CD4-positive, CD25-positive, alpha-beta regulatory T cell (primary cell): ENCODE measurements around the gene DUSP1. TPM values are rescaled to one million over a fixed set of nuclear protein-coding genes. Genes with fewer than 3 reads are reported as not detected.
A peak's percentile ranks its signal among the peaks of the same experiment; 100 is the strongest.

Source experiments
- ATAC-seq, 2 donors: fragments of 150-1000 bp; cut with Tn5 transposase; one replicate each; pipeline ENCODE4 v1.10.0; 2021; ENCODE audit warnings: low read depth in 2 of 2, moderate number of reproducible peaks in 2 of 2, moderate library complexity in 1 of 2
- DNase-seq, 3 donors: peaks; one replicate each; pipeline versions ENCODE4 v3.0.0 to v3.0.0-alpha.2; 2012 to 2022; ENCODE audit warnings: mixed read lengths in 1 of 3
- H3K27ac ChIP-seq: one replicate; pipeline ENCODE4 v1.7.0; 2013; ENCODE audit warnings: mild to moderate bottlenecking, low read length; ENCODE audit not compliant: insufficient read depth, poor library complexity, severe bottlenecking
- H3K27me3 ChIP-seq: one replicate; pipeline ENCODE4 v1.7.0; 2013; ENCODE audit warnings: low read length; ENCODE audit not compliant: control insufficient read depth, insufficient read depth
- H3K36me3 ChIP-seq: one replicate; pipeline ENCODE4 v1.7.0; 2013; ENCODE audit warnings: mild to moderate bottlenecking, low read length, moderate library complexity; ENCODE audit not compliant: control insufficient read depth, insufficient read depth
- H3K4me1 ChIP-seq: 2 replicates; pipeline ENCODE4 v1.7.0; 2013; ENCODE audit warnings: mild to moderate bottlenecking, low read length; ENCODE audit not compliant: insufficient read depth, control insufficient read depth, poor library complexity, severe bottlenecking
- H3K4me3 ChIP-seq: one replicate; pipeline ENCODE4 v1.7.0; 2013; ENCODE audit warnings: low read depth, mild to moderate bottlenecking, low read length, moderate library complexity
- H3K9me3 ChIP-seq, 2 experiments: 1 replicate in 1 of 2; 2 replicates in 1 of 2; pipeline ENCODE4 v1.7.0; 2013; ENCODE audit warnings: low read length in 2 of 2, mild to moderate bottlenecking in 1 of 2, moderate library complexity in 1 of 2; ENCODE audit not compliant: control insufficient read depth in 2 of 2
- H3K27ac Mint-ChIP-seq, 3 donors: one replicate each; pipeline ENCODE4 v1.8.0; 2020 to 2022; ENCODE audit warnings: mild to moderate bottlenecking in 3 of 3, mixed read lengths in 3 of 3, moderate library complexity in 2 of 3
- H3K27me3 Mint-ChIP-seq: one replicate; pipeline ENCODE4 v1.8.0; 2022; ENCODE audit warnings: mild to moderate bottlenecking, mixed read lengths
- H3K36me3 Mint-ChIP-seq: one replicate; pipeline ENCODE4 v1.8.0; 2020; ENCODE audit warnings: mixed read lengths
- H3K4me1 Mint-ChIP-seq, 4 donors: one replicate each; pipeline ENCODE4 v1.8.0; 2020 to 2022; ENCODE audit warnings: mixed read lengths in 4 of 4, mild to moderate bottlenecking in 1 of 4
- H3K4me3 Mint-ChIP-seq, 4 donors: one replicate each; pipeline ENCODE4 v1.8.0; 2020 to 2022; ENCODE audit warnings: mild to moderate bottlenecking in 4 of 4, mixed read lengths in 4 of 4, moderate library complexity in 3 of 4
- H3K9me3 Mint-ChIP-seq, 7 donors: one replicate each; pipeline ENCODE4 v1.8.0; 2020 to 2022; ENCODE audit warnings: mixed read lengths in 7 of 7, mild to moderate bottlenecking in 3 of 7, moderate library complexity in 2 of 7
- polyA plus RNA-seq, 4 donors: library from polyadenylated mRNA; unstranded; fragments of 300-500 nt; fragmentation: Illumina TruSeq; gene quantifications; one replicate each; pipeline ENCODE4 v1.2.3, GENCODE V29; 2021
- total RNA-seq: library from RNA; stranded (reverse); gene quantifications from one replicate; pipeline ENCODE4 v1.2.3, GENCODE V29; 2022

DUSP1 gene
- total and polyA plus RNA-seq, 5 donors from 2014 or later = 298 to 2,095 (median 511) TPM

GRCh38 chr5:172782169-172783039 lies 11.4 kb upstream of the DUSP1 start:
- peaks cover 10% of the 10 kb centered on the region for H3K4me1 ChIP-seq
- H3K9me3 Mint-ChIP-seq = no peaks in the 10 kb centered on the region
- no peaks in the 10 kb centered on the region for H3K36me3 Mint-ChIP-seq
- H3K4me3 ChIP-seq = no peak overlapping the region
- H3K4me1 Mint-ChIP-seq = peaks cover 7 to 14% (median 10%) of the 10 kb centered on the region in 4 donors
- H3K27ac ChIP-seq = no peak overlapping the region
- DNase-seq (no peak), ATAC-seq (no peak)
- H3K4me3 Mint-ChIP-seq = no peak overlapping the region
- H3K27ac Mint-ChIP-seq = no peak overlapping the region
- H3K9me3 ChIP-seq = no peaks in the 10 kb centered on the region
- H3K27me3 ChIP-seq = no peaks in the 10 kb centered on the region
- no peaks in the 10 kb centered on the region for H3K27me3 Mint-ChIP-seq
- H3K36me3 ChIP-seq = no peaks in the 10 kb centered on the region

- H3K9me3 Mint-ChIP-seq = no peaks in the 10 kb centered on the region
- H3K36me3 Mint-ChIP-seq = no peaks in the 10 kb centered on the region
- Histone ChIP-seq H3K4me3 (no peak overlapping the region), H3K4me1 (peaks cover 20% of the 10 kb centered on the region), H3K27ac (peak overlapping the region; percentile 2), H3K27me3 (no peaks in the 10 kb centered on the region), H3K36me3 (no peaks in the 10 kb centered on the region), H3K9me3 (no peaks in the 10 kb centered on the region)
- H3K4me1 Mint-ChIP-seq = peaks cover 18 to 30% (median 24%) of the 10 kb centered on the region in 4 donors
- ATAC-seq (no peak), DNase-seq (no peak)
- H3K27me3 Mint-ChIP-seq = no peaks in the 10 kb centered on the region
- H3K27ac Mint-ChIP-seq = no peak overlapping the region
- no peak overlapping the region for H3K4me3 Mint-ChIP-seq
These were observed 8.8 kb upstream of the DUSP1 start for GRCh38 chr5:172779691-172780341.

- ATAC-seq (peak; percentile 22 to 35), DNase-seq (no peak)
- Histone ChIP-seq H3K36me3 (no peaks in the 10 kb centered on the region), H3K27me3 (no peaks in the 10 kb centered on the region), H3K4me3 (peak overlapping the region; percentile 77), H3K4me1 (peaks cover 31% of the 10 kb centered on the region), H3K9me3 (no peaks in the 10 kb centered on the region), H3K27ac (peak overlapping the region; percentile 94)
- Mint-ChIP-seq H3K4me3 (peak overlapping the region; percentile 39 to 83 (median 70)), H3K4me1 (peaks cover 18 to 46% (median 35%) of the 10 kb centered on the region in 4 donors), H3K9me3 (no peaks in the 10 kb centered on the region), H3K36me3 (no peaks in the 10 kb centered on the region), H3K27me3 (no peaks in the 10 kb centered on the region), H3K27ac (peak overlapping the region; percentile 94 to 96 (median 96))
These were observed 7.2 kb upstream of the DUSP1 start for GRCh38 chr5:172777881-172778814.

DNA sequence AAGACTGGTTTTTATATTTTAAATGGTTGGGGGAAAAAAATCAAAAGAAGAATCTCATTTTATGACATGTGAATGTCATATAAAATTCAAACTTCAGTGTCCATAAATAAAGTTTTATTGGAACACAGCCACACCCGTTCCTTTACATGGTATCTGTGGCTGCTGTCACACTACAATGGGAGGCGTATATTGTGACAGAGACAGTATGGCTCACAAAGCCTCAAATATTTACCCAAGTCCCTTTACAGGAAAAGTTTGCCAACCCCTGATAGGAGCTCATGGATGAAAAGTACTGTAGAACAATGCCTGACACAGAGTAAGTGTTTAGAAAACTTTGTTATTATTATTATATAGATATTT lies 5.2 kb upstream of the DUSP1 start:
- H3K4me1 ChIP-seq = peaks cover 50% of the 10 kb centered on the region
- peaks cover 11% of the 10 kb centered on the region for H3K27me3 Mint-ChIP-seq

DNA sequence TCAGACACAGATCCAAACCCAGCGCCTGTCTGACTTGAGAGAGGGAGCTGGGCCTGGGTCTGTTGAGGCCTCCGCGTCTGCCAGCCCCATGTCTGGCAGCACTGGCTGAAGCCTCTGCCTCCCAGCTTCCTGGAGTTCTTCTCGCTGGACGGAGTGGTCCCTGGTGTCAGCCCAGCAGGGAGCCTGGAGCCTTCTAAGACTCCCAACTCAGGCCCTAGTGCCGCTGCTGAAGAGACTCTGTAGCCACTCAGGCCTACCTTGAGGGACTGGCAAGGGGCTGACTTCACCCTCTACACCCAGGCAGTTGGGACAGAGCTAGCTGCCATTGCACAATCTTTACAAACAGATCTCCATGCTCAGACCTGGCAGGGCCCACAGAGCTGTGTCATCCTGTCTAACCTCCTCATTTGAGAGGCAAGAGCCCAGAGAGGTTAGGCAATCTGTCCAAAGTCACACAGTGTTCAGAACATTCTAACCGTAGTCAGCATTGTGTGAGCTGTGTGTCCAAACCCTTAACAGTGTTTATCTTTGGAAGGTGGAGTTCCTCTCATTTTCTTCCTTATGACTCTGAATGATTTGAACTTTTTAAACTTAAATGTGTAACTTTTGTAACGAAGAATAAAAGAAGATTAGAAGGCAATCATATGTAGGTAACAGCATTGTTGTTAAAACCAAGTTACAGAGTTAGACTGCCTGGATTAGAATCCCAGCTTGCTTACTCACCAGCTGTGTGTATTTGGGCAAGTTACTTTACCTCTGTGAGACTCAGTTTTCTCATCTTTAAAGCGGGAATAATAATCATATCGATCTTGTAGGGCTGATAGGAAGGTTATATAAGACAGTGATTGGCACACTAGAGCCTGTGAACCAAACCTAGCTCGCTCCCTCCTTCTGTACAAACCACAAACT lies 4.6 kb upstream of the DUSP1 start:
- H3K9me3 ChIP-seq = no peaks in the 10 kb centered on the region
- H3K4me1 Mint-ChIP-seq = peaks cover 23 to 63% (median 47%) of the 10 kb centered on the region in 4 donors
- H3K4me3 ChIP-seq = no peak overlapping the region
- H3K27ac ChIP-seq = no peak overlapping the region
- H3K27ac Mint-ChIP-seq = peak overlapping the region in 2 of 3 donors; percentile 82 to 100
- peaks cover 50% of the 10 kb centered on the region for H3K4me1 ChIP-seq
- no peaks in the 10 kb centered on the region for H3K36me3 Mint-ChIP-seq
- no peaks in the 10 kb centered on the region for H3K27me3 ChIP-seq
- no peak for DNase-seq
- H3K27me3 Mint-ChIP-seq = peaks cover 11% of the 10 kb centered on the region
- peaks cover 0 to 2% (median 0%) of the 10 kb centered on the region in 7 donors for H3K9me3 Mint-ChIP-seq
- no peaks in the 10 kb centered on the region for H3K36me3 ChIP-seq
- no peak for ATAC-seq
- peak overlapping the region in 2 of 4 donors; percentile 7 to 82 for H3K4me3 Mint-ChIP-seq

More for the DNA sequence above, 5.2 kb upstream of the DUSP1 start:
- Mint-ChIP-seq H3K9me3 (no peaks in the 10 kb centered on the region), H3K36me3 (no peaks in the 10 kb centered on the region), H3K27ac (peak overlapping the region in 2 of 3 donors; percentile 82 to 96), H3K4me1 (peaks cover 23 to 63% (median 47%) of the 10 kb centered on the region in 4 donors), H3K4me3 (peak overlapping the region in 1 of 4 donors; percentile 82)
- Histone ChIP-seq H3K36me3 (no peaks in the 10 kb centered on the region), H3K4me3 (no peak overlapping the region), H3K9me3 (no peaks in the 10 kb centered on the region), H3K27me3 (no peaks in the 10 kb centered on the region), H3K27ac (no peak overlapping the region)
- DNase-seq (no peak), ATAC-seq (no peak)

GRCh38 chr5:172774561-172775315 lies 3.7 kb upstream of the DUSP1 start:
- H3K36me3 ChIP-seq = peaks cover 4% of the 10 kb centered on the region
- peaks cover 23 to 68% (median 49%) of the 10 kb centered on the region in 4 donors for H3K4me1 Mint-ChIP-seq
- ATAC-seq (no peak), DNase-seq (no peak)
- no peaks in the 10 kb centered on the region for H3K9me3 ChIP-seq
- H3K27me3 Mint-ChIP-seq = peaks cover 11% of the 10 kb centered on the region
- no peaks in the 10 kb centered on the region for H3K36me3 Mint-ChIP-seq
- peaks cover 0 to 2% (median 0%) of the 10 kb centered on the region in 7 donors for H3K9me3 Mint-ChIP-seq
- H3K27ac Mint-ChIP-seq = peak overlapping the region in 2 of 3 donors; percentile 91 to 100
- H3K27ac ChIP-seq = no peak overlapping the region
- peaks cover 58% of the 10 kb centered on the region for H3K4me1 ChIP-seq
- H3K27me3 ChIP-seq = no peaks in the 10 kb centered on the region
- no peak overlapping the region for H3K4me3 ChIP-seq
- peak overlapping the region; percentile 23 to 68 (median 42) for H3K4me3 Mint-ChIP-seq
